Measurements from ENCODE around the gene ZNF654. TPM values are rescaled to one million over a fixed set of nuclear protein-coding genes. Genes with fewer than 3 reads are reported as not detected.
A peak's percentile ranks its signal among the peaks of the same experiment; 100 is the strongest.

Gene ZNF654
- total RNA-seq, 1 experiment from 2014 or later, result 12.4 TPM

DNA sequence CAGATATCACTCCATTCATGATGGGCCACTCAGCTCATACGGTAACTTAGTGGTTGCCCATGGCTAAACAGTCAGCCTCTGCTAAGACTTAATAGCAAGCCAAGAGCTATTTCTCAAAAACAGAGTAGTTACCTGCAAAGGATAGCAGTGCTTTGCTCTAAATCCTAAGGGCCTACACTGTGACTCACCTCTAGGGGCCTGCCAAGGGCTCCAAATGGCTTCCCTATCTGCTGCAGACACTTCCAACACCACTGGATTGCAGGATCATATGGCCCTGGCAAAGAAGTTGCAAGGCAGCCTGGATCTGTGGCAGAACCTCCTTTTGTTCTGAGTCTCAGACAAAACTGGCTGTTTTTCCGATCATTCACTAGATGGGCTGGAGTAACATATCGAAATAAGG lies 18.1 kb upstream of the ZNF654 start:
- ChIA-PET POLR2A (no interaction called here), CTCF (interaction anchor here (1.0 kb wide), 1 partner anchor 72 kb away, joined by 3 read pairs; no protein-coding TSS in a partner anchor)
- no peaks in the 10 kb centered on the region for H3K4me1 Mint-ChIP-seq (ENCODE audit: insufficient read depth, unreplicated experiment)
- no peak for TF ChIP-seq CTCF (IDR thresholded peaks at IDR 0.05; ENCODE audit: unreplicated experiment)
- no peaks in the 10 kb centered on the region for H3K36me3 Mint-ChIP-seq (ENCODE audit: insufficient read depth, unreplicated experiment)
- intact Hi-C loops (cut with micrococcal nuclease), result no loop called here
- no peak overlapping the region for H3K4me3 Mint-ChIP-seq (ENCODE audit: unreplicated experiment)
- no TSS peak for BruUV-seq (replicated peaks)
- no peak for DNase-seq (ENCODE audit: unreplicated experiment)
- H3K27ac Mint-ChIP-seq (ENCODE audit: low read depth, unreplicated experiment), result no peak overlapping the region
- H3K27me3 Mint-ChIP-seq (ENCODE audit: insufficient read depth, unreplicated experiment), result no peaks in the 10 kb centered on the region
- no peaks in the 10 kb centered on the region for H3K9me3 Mint-ChIP-seq (ENCODE audit: unreplicated experiment)

- Mint-ChIP-seq H3K27ac (ENCODE audit: low read depth, unreplicated experiment) (no peak overlapping the region), H3K36me3 (ENCODE audit: insufficient read depth, unreplicated experiment) (no peaks in the 10 kb centered on the region), H3K27me3 (ENCODE audit: insufficient read depth, unreplicated experiment) (no peaks in the 10 kb centered on the region), H3K9me3 (ENCODE audit: unreplicated experiment) (no peaks in the 10 kb centered on the region), H3K4me1 (ENCODE audit: insufficient read depth, unreplicated experiment) (peaks cover 6% of the 10 kb centered on the region), H3K4me3 (ENCODE audit: unreplicated experiment) (no peak overlapping the region)
- no TSS peak for BruUV-seq (replicated peaks)
- intact Hi-C loops (cut with micrococcal nuclease), result no loop called here
- TF ChIP-seq CTCF (IDR thresholded peaks at IDR 0.05; ENCODE audit: unreplicated experiment), result no peak
- CTCF ChIA-PET, result interaction anchor here (1.3 kb wide), 1 partner anchor 8 kb away, joined by 3 read pairs; no protein-coding TSS in a partner anchor
- POLR2A ChIA-PET, result no interaction called here
- DNase-seq (ENCODE audit: unreplicated experiment), result no peak
Observed at GRCh38 chr3:88044411-88044810, 14.6 kb upstream of the ZNF654 start.

GRCh38 chr3:88046766-88047165 lies 12.3 kb upstream of the ZNF654 start:
- Mint-ChIP-seq H3K27ac (ENCODE audit: low read depth, unreplicated experiment) (no peak overlapping the region), H3K9me3 (ENCODE audit: unreplicated experiment) (no peaks in the 10 kb centered on the region), H3K27me3 (ENCODE audit: insufficient read depth, unreplicated experiment) (no peaks in the 10 kb centered on the region), H3K4me1 (ENCODE audit: insufficient read depth, unreplicated experiment) (peaks cover 6% of the 10 kb centered on the region), H3K4me3 (ENCODE audit: unreplicated experiment) (no peak overlapping the region), H3K36me3 (ENCODE audit: insufficient read depth, unreplicated experiment) (no peaks in the 10 kb centered on the region)
- ChIA-PET CTCF (interaction anchor here (0.7 to 1.3 kb wide), 2 partner anchors 67 to 1314 kb away, joined by 3 read pairs; no protein-coding TSS in a partner anchor), POLR2A (interaction anchor here (1.3 kb wide), 1 partner anchor 10 kb away, joined by 4 read pairs; no protein-coding TSS in a partner anchor)
- TF ChIP-seq CTCF (IDR thresholded peaks at IDR 0.05; ENCODE audit: unreplicated experiment), result no peak
- intact Hi-C loops (cut with micrococcal nuclease), result no loop called here
- BruUV-seq (replicated peaks), result no TSS peak
- no peak for DNase-seq (ENCODE audit: unreplicated experiment)

- TF ChIP-seq CTCF (IDR thresholded peaks at IDR 0.05; ENCODE audit: unreplicated experiment), result no peak
- Mint-ChIP-seq H3K27me3 (ENCODE audit: insufficient read depth, unreplicated experiment) (no peaks in the 10 kb centered on the region), H3K4me1 (ENCODE audit: insufficient read depth, unreplicated experiment) (peaks cover 11% of the 10 kb centered on the region), H3K4me3 (ENCODE audit: unreplicated experiment) (peak overlapping the region; percentile 97), H3K36me3 (ENCODE audit: insufficient read depth, unreplicated experiment) (peaks cover 35% of the 10 kb centered on the region), H3K9me3 (ENCODE audit: unreplicated experiment) (no peaks in the 10 kb centered on the region), H3K27ac (ENCODE audit: low read depth, unreplicated experiment) (peak overlapping the region; percentile 94)
- POLR2A ChIA-PET, result interaction anchor here (0.6 to 4.2 kb wide), 19 partner anchors 10 to 831 kb away, joined by 3 to 63 read pairs (median 5); partner anchors contain the start of genes C3orf38 and CHMP2B
- CTCF ChIA-PET, result interaction anchor here (0.8 to 0.9 kb wide), 2 partner anchors 75 to 722 kb away, joined by 3 read pairs; no protein-coding TSS in a partner anchor
- peak; percentile 34 for DNase-seq (ENCODE audit: unreplicated experiment)
- TSS peak; percentile 52 for BruUV-seq (replicated peaks)
- intact Hi-C loops (cut with micrococcal nuclease), result loop anchor here (2.0 kb wide), 1 partner anchor 91 kb away; the partner anchor contains the start of gene C3orf38
Observed at GRCh38 chr3:88057630-88058305, 1.3 kb upstream of the ZNF654 start.

Data from MCF 10A (cell line).